LNCaP clone FGC (cell line): ENCODE results near the gene SUGP2.

Experiments
- DNase-seq: peaks from one replicate; pipeline ENCODE4 v3.0.0-alpha.2; 2011; ENCODE audit warnings: low read depth
- H3K4me3 ChIP-seq: 2 replicates; pipeline ENCODE4 v1.5.1; 2011; ENCODE audit warnings: mild to moderate bottlenecking, low read depth, low read length, control low read depth
- CTCF ChIP-seq: IDR thresholded peaks from 2 replicates; pipeline ENCODE4 v1.5.1; 2012; ENCODE audit warnings: mild to moderate bottlenecking; ENCODE audit not compliant: control insufficient read depth, insufficient read depth; ENCODE audit errors: extremely low read depth

Gene SUGP2

GRCh38 chr19:19054939-19055440 is 21.7 kb upstream of the SUGP2 start:
- no peak overlapping the region for H3K4me3 ChIP-seq
- no peak for DNase-seq
- no peak for TF ChIP-seq CTCF

- no peak for TF ChIP-seq CTCF
- DNase-seq: no peak
- no peak overlapping the region for H3K4me3 ChIP-seq
Measured at GRCh38 chr19:19054315-19054938, 21.1 kb upstream of the SUGP2 start.

- peak; percentile 60 for TF ChIP-seq CTCF
- no peak for DNase-seq
- H3K4me3 ChIP-seq: no peak overlapping the region
Measured at GRCh38 chr19:19053508-19054314, 20.4 kb upstream of the SUGP2 start.

GRCh38 chr19:19052921-19053320 is 19.6 kb upstream of the SUGP2 start:
- TF ChIP-seq CTCF: no peak
- no peak overlapping the region for H3K4me3 ChIP-seq
- no peak for DNase-seq

GRCh38 chr19:19051478-19052213 is 18.3 kb upstream of the SUGP2 start:
- no peak overlapping the region for H3K4me3 ChIP-seq
- TF ChIP-seq CTCF: no peak
- DNase-seq: no peak

- DNase-seq: no peak
- TF ChIP-seq CTCF: no peak
- no peak overlapping the region for H3K4me3 ChIP-seq
Measured at GRCh38 chr19:19050731-19051130, 17.4 kb upstream of the SUGP2 start.
